Lung (tissue), 12 donors: ENCODE results near the gene GGNBP2. TPM values are rescaled to one million over a fixed set of nuclear protein-coding genes. Genes with fewer than 3 reads are reported as not detected.

Source experiments
- ATAC-seq: fragments of 200-7000 bp; cut with Tn5 transposase; one replicate; pipeline ENCODE4 v1.9.1; 2020; ENCODE audit warnings: moderate number of reproducible peaks; ENCODE audit not compliant: insufficient read depth, low FRiP score
- DNase-seq, 3 donors: peaks; one replicate each; pipeline ENCODE4 v3.0.0-alpha.2; 2013 to 2017
- H3K27ac ChIP-seq, 2 donors: one replicate each; pipeline ENCODE4 v1.5.1; 2013; ENCODE audit warnings: mild to moderate bottlenecking in 2 of 2, moderate library complexity in 2 of 2, control low read depth in 1 of 2, inconsistent platforms in 1 of 2, low read depth in 1 of 2, low read length in 1 of 2
- H3K27me3 ChIP-seq, 3 donors: one replicate each; pipeline ENCODE4 v1.5.1; 2013; ENCODE audit warnings: low read length in 2 of 3; ENCODE audit not compliant: control insufficient read depth in 3 of 3, insufficient read depth in 3 of 3
- H3K36me3 ChIP-seq, 4 donors: one replicate each; pipeline ENCODE4 v1.5.1; 2013; ENCODE audit warnings: low read length in 4 of 4, mild to moderate bottlenecking in 1 of 4, moderate library complexity in 1 of 4; ENCODE audit not compliant: control insufficient read depth in 4 of 4, insufficient read depth in 4 of 4
- H3K4me1 ChIP-seq, 5 donors: one replicate each; pipeline ENCODE4 v1.5.1; 2013; ENCODE audit warnings: low read length in 5 of 5, mild to moderate bottlenecking in 2 of 5, moderate library complexity in 1 of 5; ENCODE audit not compliant: control insufficient read depth in 5 of 5, insufficient read depth in 5 of 5
- H3K4me3 ChIP-seq: one replicate; pipeline ENCODE4 v1.5.1; 2013; ENCODE audit warnings: mild to moderate bottlenecking, control low read depth, moderate library complexity
- H3K9ac ChIP-seq, 2 donors: one replicate each; pipeline ENCODE4 v1.5.1; 2013; ENCODE audit warnings: low read length in 2 of 2, control low read depth in 1 of 2; ENCODE audit not compliant: insufficient read depth in 1 of 2
- H3K9me3 ChIP-seq, 4 donors: one replicate each; pipeline ENCODE4 v1.5.1; 2013; ENCODE audit warnings: low read length in 3 of 4, mild to moderate bottlenecking in 1 of 4, moderate library complexity in 1 of 4; ENCODE audit not compliant: control insufficient read depth in 4 of 4, insufficient read depth in 3 of 4
- CTCF ChIP-seq: IDR thresholded peaks from 2 replicates; pipeline ENCODE4 v1.5.1; 2012; ENCODE audit warnings: mild to moderate bottlenecking; ENCODE audit errors: control extremely low read depth, extremely low read depth
- WGBS, 2 donors: extraction: QIAGEN DNeasy Blood & Tissue Kit; methylation state at CpG; one replicate each; pipeline ENCODE4 v1.1.7; 2013; 5-methylcytosine and 5-hydroxymethylcytosine counted together
- polyA plus RNA-seq, 2 donors: library from polyadenylated mRNA; stranded (reverse); fragments of 200-250 nt; gene quantifications; one replicate each; pipeline ENCODE4 v1.2.1, GENCODE V29; 2013
- total RNA-seq, 2 donors: library from RNA; depleted of rRNA in 1 of 2; stranded (reverse); fragments of >200 nt in 1 of 2; gene quantifications; one replicate each; pipeline ENCODE4 v1.2.1, GENCODE V29; 2014 to 2021
- donor health status: control.
- donor health status: control.
- donor health status: Bipolar disorder and iron deficiency.
- donor health status: healthy.
- donor health status: DM: yes; HTN: yes; CAD: no.

The GGNBP2 gene
- total and polyA plus RNA-seq, 4 donors, result 40.0 to 86.7 (median 58.5) TPM

- Histone ChIP-seq H3K27ac (no peak overlapping the region), H3K27me3 (no peaks in the 10 kb centered on the region), H3K4me1 (peaks cover 0 to 2% (median 0%) of the 10 kb centered on the region in 5 donors), H3K9me3 (no peaks in the 10 kb centered on the region), H3K4me3 (no peak overlapping the region), H3K9ac (no peak overlapping the region), H3K36me3 (peaks cover 20 to 60% (median 52%) of the 10 kb centered on the region in 4 donors)
- DNase-seq (no peak), ATAC-seq (no peak)
- no peak for TF ChIP-seq CTCF
- 92 to 94% methylated on average over 9 of the region's 9 CpGs for WGBS, 2 donors
Observed at GRCh38 chr17:36496018-36496789, 48.5 kb upstream of the GGNBP2 start.

GRCh38 chr17:36498155-36498554 lies 46.6 kb upstream of the GGNBP2 start:
- H3K36me3 ChIP-seq, result peaks cover 20 to 48% (median 37%) of the 10 kb centered on the region in 4 donors

GRCh38 chr17:36498560-36499300 lies 46.0 kb upstream of the GGNBP2 start:
- Histone ChIP-seq H3K27me3 (no peaks in the 10 kb centered on the region), H3K9ac (no peak overlapping the region), H3K4me3 (no peak overlapping the region), H3K27ac (no peak overlapping the region), H3K4me1 (peaks cover 0 to 2% (median 0%) of the 10 kb centered on the region in 5 donors), H3K9me3 (no peaks in the 10 kb centered on the region), H3K36me3 (peaks cover 18 to 48% (median 35%) of the 10 kb centered on the region in 4 donors)
- ATAC-seq (no peak), DNase-seq (no peak)
- TF ChIP-seq CTCF, result no peak
- WGBS, 2 donors, result 80 to 88% methylated on average over 7 of the region's 7 CpGs

More at GRCh38 chr17:36498155-36498554, 46.6 kb upstream of the GGNBP2 start:
- 92 to 93% methylated on average over 9 of the region's 9 CpGs for WGBS, 2 donors
- Histone ChIP-seq H3K4me1 (peaks cover 0 to 2% (median 0%) of the 10 kb centered on the region in 5 donors), H3K9me3 (no peaks in the 10 kb centered on the region), H3K4me3 (no peak overlapping the region), H3K27me3 (no peaks in the 10 kb centered on the region), H3K9ac (no peak overlapping the region), H3K27ac (no peak overlapping the region)
- no peak for TF ChIP-seq CTCF
- DNase-seq (no peak), ATAC-seq (no peak)
